ENCODE results near the gene MAP3K4. TPM values are rescaled to one million over a fixed set of nuclear protein-coding genes. Genes with fewer than 3 reads are reported as not detected.

MAP3K4 gene
- total RNA-seq, 1 donor from 2014 or later, result 51.6 TPM

GRCh38 chr6:161128230-161128629 is 136.7 kb downstream of the MAP3K4 start:
- peaks cover 19% of the 10 kb centered on the region for H3K9me3 Mint-ChIP-seq
- H3K27ac Mint-ChIP-seq, result no peak overlapping the region
- no peak for DNase-seq (ENCODE audit: extremely low spot score, unreplicated experiment)
- no peak for TF ChIP-seq CTCF (conservative IDR thresholded peaks at IDR 0.05)
- H3K27me3 Mint-ChIP-seq, result no peaks in the 10 kb centered on the region
- H3K4me3 Mint-ChIP-seq, result no peak overlapping the region
- peaks cover 68% of the 10 kb centered on the region for H3K36me3 Mint-ChIP-seq
- no peaks in the 10 kb centered on the region for H3K4me1 Mint-ChIP-seq (ENCODE audit: unreplicated experiment)

DNA sequence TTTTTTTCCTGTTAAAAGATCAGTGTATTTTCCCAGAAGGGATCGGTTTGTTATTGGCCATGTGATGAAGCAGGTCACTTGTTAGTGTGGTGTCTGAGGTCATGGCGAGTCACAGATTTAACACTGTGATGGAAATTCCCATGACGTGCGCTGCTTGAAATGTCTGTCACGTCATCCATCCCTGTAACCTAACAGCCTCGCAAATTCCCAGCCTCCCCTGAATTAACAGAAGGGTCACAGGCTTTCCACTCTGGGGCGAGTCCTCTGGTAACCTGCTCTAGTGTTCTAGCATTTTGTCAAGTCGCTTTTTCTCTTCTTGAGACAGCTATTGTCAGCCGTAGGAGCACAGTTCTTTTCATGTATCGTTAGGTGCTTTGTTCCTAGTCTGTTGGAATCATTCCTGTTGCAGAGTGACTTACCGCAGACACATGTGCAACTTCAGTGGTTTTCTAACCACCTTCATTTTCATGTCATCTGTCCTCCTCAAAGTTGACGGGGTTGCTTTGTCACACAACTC is 137.2 kb downstream of the MAP3K4 start:
- no peak for DNase-seq (ENCODE audit: extremely low spot score, unreplicated experiment)
- H3K27me3 Mint-ChIP-seq, result no peaks in the 10 kb centered on the region
- H3K9me3 Mint-ChIP-seq, result peaks cover 15% of the 10 kb centered on the region
- H3K27ac Mint-ChIP-seq, result no peak overlapping the region
- no peaks in the 10 kb centered on the region for H3K4me1 Mint-ChIP-seq (ENCODE audit: unreplicated experiment)
- H3K36me3 Mint-ChIP-seq, result peaks cover 67% of the 10 kb centered on the region
- TF ChIP-seq CTCF (conservative IDR thresholded peaks at IDR 0.05), result no peak
- no peak overlapping the region for H3K4me3 Mint-ChIP-seq

DNA sequence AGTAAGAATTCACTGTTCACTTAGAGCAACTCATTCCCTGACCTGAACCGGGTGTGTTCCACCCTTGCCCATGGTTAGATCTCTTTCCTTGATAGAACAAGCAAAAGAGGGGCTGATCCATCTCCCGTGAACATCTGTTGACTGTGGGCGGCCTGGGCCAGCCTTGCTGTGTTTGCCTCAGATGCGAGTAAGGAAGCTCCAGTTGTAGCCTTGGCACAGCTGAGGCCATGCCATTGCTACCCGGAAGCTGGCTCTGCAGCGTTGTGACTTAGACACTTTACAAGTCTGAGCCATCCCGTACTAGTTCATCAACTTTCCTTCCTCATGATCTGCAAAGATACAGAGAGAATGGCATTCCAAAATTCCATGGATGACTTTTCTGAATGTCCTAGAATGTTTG is 139.0 kb downstream of the MAP3K4 start:
- Mint-ChIP-seq H3K36me3 (peaks cover 61% of the 10 kb centered on the region), H3K27ac (no peak overlapping the region), H3K9me3 (peaks cover 6% of the 10 kb centered on the region), H3K27me3 (no peaks in the 10 kb centered on the region), H3K4me3 (no peak overlapping the region), H3K4me1 (ENCODE audit: unreplicated experiment) (peaks cover 6% of the 10 kb centered on the region)
- no peak for TF ChIP-seq CTCF (conservative IDR thresholded peaks at IDR 0.05)
- DNase-seq (ENCODE audit: extremely low spot score, unreplicated experiment), result no peak

- DNase-seq (ENCODE audit: extremely low spot score, unreplicated experiment), result no peak
- Mint-ChIP-seq H3K36me3 (peaks cover 58% of the 10 kb centered on the region), H3K27ac (no peak overlapping the region), H3K4me1 (ENCODE audit: unreplicated experiment) (peaks cover 6% of the 10 kb centered on the region), H3K4me3 (no peak overlapping the region), H3K9me3 (no peaks in the 10 kb centered on the region), H3K27me3 (no peaks in the 10 kb centered on the region)
- no peak for TF ChIP-seq CTCF (conservative IDR thresholded peaks at IDR 0.05)
Observed at GRCh38 chr6:161130967-161131766, 139.6 kb downstream of the MAP3K4 start.

GRCh38 chr6:161132384-161132783 is 140.8 kb downstream of the MAP3K4 start:
- Mint-ChIP-seq H3K4me1 (ENCODE audit: unreplicated experiment) (peaks cover 6% of the 10 kb centered on the region), H3K9me3 (no peaks in the 10 kb centered on the region), H3K4me3 (no peak overlapping the region), H3K36me3 (peaks cover 58% of the 10 kb centered on the region), H3K27me3 (no peaks in the 10 kb centered on the region), H3K27ac (no peak overlapping the region)
- no peak for TF ChIP-seq CTCF (conservative IDR thresholded peaks at IDR 0.05)
- no peak for DNase-seq (ENCODE audit: extremely low spot score, unreplicated experiment)
